HG02970 (cell line): ENCODE results near the gene SAMD10.
"Not testable (repeated sequence)": the region's sequence is repeated elsewhere in the genome, so short reads cannot be mapped to it uniquely, and the experiment has no call there.

ENCODE experiments used
- ATAC-seq: cut with Tn5 transposase; IDR thresholded peaks from one replicate; pipeline ENCODE4 v1.9.1; 2021; ENCODE audit warnings: mild to moderate bottlenecking, moderate library complexity, moderate number of reproducible peaks; ENCODE audit not compliant: unreplicated experiment, low FRiP score

SAMD10 gene

DNA sequence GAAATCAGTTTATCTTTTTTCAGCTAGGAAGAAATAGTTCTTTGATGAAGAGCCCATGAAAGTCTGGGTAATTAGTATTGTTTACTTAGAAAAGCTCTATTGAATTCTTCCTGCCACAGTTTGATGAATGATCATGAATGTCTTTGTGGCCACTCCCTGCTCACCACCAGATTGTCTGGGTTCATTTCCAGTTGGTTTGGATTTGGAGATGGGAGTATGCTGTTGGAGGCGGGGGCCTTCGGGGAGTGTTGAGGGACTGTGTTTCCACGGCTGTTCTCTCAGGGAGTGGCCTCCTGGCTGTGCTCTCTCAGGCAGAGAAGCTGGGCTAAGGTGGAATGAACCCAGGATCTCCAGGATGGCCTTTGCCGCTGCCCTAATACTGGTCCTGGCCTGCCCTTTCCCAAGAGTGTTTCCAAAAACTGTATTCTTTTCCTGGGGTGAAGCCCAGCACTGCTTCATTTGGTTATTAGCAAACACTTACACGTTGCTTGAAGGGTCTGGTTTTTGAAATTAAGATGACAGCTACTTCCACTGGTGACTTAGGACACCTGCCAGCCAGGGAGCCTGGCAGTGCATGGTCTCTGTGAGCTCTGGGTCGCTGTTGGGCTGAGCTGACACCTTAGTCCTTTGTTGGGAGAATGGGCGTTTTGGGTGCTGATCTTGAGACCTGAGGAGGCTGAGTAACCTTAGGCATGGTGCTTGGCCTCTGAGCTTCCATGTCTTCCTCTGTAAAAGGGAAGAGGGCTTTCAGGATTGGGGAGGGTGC lies 24.7 kb upstream of the SAMD10 start:
- no peak for ATAC-seq

DNA sequence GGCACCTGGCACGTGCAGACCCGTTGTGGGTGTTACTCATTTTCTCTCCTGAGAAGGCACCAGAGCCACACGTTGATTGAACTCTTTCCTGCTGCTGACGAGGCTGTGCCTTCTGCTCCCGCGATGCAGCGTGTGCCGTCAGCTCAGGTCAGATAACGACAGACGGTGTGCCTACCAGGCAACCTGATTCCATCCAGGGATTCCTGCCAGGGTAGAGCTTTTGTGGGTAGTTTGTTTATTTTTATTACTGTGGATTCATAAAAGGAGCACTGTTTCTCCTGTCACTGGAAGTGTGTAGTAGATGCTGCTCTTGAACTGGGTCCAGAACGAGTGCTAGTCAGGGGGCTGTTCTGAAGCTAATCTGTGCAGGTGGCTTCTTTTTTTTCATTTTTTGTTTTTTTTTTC lies 22.2 kb upstream of the SAMD10 start:
- ATAC-seq: no peak

DNA sequence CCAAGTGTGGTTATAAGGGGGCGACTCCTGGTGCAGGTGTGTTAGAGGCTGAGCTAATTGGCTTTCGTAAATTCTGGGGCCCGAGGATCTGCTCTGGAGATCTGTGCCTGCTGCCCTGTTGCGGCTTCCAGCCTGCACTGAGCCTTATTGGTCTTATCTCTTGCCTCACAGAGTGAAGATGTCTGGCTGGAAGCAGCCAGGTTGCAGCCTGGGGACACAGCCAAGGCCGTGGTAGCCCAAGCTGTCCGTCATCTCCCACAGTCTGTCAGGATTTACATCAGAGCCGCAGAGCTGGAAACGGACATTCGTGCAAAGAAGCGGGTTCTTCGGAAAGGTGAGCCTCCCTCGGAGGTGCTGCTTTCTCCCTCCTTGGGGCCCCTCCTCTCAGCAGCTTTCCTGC lies 21.5 kb upstream of the SAMD10 start:
- ATAC-seq: no peak

DNA sequence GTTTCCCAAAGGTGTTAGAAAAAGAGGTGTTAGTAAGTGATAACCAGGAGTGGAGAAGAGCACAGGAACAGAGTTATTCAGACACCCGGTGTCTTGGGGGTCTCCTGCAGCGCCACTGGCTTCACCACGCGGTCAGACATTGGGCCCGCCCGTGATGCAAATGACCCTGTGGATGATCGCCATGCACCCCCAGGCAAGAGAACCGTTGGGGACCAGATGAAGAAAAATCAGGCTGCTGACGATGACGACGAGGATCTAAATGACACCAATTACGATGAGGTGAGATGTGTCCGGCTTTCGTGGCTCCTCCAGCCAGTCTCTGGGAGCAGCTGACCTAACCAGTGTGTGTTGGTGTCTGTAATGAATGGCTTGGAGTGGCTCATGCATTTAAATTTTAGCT lies 3.5 kb upstream of the SAMD10 start:
- no peak for ATAC-seq

DNA sequence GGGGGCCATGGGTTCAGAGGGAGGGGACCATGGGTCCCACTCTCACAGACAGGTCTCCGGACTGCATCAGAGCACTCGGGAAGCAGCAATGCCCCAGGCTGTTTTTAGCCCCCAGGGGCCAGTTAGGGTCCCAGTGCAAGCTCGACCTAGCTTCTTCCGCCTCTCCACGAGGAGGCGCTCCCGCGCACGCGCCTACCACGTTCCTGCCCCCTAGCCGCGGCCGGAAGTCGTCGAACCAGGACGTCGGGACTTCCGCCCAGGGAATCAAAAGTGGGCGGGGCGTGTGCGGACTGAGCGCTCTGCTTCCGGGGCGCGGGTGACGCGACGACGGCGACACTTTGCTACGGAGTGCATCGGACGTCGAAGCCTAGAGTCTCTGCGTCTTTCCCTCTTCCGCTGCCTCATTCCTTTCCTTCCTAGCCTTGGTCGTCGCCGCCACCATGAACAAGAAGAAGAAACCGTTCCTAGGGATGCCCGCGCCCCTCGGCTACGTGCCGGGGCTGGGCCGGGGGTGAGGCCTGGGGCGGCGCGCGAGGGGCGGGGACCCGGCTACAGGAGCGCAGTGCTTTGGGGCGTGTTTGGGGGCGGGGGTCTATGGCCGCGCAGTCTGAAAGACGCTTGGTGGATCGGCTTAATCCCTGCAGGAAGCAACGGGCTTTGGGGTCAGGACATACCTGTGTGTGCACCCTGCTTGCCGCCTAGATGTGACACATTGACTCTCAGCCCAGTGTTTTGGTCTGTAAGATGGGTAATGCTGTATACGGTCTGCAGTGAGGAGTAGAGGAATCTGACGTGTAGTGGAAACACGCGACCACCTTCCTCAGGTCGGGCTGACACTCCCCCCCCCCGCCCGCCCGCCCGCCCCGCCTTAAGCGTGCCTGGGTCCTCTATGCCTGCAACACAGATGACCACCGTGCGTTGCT lies 1.6 kb upstream of the SAMD10 start, which contains the start of gene PRPF6:
Gene PRPF6 (plus strand): TSS at position 327 of the 923 bp plus-strand sequence. CDS start 114 bp downstream, at position 441.
- ATAC-seq: peak; percentile 62

DNA sequence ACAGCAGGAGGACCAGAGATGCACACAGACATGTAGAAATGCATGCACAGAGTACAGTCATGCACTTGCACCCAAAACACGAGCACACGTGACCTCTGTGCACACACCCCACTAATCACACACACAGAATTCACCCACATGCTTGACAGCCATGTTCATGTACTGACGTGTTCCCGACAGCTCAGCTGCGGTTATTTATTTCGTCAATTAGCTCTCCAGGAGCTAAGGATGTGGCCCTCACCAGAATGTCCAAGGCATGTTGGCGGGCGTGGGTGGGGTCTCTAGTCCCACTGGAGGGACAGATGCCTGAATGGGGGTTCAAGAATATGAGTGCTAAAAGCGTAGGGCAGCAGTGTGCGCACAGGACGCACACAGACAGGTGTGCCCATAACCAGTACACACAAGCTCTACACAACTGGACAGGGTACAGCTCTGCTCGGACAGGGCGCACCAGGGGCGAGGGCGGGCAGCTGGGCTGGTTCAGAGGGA lies 919 bp upstream of the SAMD10 start:
- peak; percentile 18 for ATAC-seq

DNA sequence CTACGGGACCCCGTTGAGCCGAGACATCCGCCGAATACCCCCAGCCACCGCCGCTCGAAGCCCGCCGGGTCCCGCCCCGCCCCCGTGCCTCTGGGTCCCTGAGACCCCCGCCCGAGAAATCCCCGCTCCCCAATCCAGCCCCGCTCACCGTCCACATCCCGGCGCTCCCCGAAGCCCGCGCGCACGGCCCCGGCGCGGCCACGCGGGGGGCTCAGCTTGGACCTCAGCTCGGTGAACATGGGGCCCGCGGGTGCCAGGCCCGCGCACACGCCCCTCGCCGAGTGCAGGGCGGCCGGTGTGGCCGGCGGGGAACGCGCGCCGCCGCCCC lies 249 bp downstream of the SAMD10 start:
- no peak for ATAC-seq

DNA sequence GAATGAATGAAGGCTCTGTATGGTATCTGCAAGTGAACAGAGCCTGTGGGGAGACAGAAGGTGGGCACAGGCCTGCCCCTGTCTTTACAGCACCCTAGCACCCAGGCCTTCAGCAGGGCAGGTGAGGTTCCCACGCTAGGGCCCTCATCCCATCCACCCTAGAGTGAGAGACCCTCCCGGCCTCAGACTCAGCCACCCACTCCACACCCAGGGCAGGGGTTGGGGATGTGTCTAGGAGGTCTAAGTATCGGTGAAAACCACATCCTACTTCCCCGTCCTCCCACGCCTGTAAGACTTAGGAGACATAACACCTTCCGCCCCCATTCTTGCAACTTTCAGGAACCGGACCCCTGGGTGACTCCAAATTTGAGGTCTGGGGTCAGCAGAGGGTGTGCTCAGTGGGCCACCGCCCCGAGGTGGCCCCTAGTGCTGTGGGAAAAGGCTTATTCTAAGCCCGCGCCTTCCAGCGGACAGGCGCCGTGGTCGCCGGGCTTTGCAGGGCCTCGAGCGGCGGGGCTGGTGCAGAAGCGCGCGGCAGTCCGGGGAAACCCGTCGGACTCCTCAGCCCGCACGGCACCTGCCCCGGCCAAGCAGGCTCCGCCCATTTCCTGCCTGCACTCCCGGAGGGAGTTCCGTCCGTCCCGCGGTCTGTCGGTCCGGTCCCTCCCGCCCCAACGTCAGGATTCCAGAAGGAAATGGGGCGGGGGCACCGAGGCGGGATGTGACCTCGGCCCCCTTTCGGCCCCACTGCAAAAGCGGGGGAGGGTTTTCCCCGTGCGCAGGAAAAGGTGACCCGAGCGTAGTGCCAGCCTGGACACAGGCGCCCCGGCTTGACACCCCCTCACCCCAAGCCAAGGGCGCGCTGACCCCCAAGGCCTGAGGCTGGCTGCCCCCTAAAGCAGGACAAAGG lies 868 bp downstream of the SAMD10 start:
- no peak for ATAC-seq

DNA sequence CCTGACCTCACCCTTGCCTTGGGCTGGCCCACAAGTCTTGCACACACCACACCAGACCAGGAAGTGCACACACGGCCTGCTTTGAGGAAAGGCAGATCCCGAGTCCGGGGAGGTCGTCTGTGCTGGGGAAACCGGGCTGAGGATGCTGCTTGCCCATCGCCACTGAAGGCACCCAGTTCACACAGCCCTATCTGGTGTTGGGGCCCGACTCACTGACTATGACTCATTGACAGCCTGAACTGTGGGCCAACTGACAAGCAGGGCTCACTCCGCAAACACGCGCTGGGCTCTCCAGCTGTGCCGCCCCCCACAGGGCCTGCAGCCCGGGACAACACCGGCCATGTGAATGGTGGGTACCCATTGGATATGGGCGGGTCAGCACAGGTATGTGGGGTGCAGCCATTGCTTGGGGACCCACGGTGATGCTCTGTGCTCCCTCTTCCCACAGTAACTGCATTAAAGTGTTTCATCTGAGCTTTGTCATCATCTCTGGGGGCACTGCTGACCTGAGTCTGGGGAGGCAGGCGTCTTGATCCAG lies 1.6 kb downstream of the SAMD10 start:
- no peak for ATAC-seq

DNA sequence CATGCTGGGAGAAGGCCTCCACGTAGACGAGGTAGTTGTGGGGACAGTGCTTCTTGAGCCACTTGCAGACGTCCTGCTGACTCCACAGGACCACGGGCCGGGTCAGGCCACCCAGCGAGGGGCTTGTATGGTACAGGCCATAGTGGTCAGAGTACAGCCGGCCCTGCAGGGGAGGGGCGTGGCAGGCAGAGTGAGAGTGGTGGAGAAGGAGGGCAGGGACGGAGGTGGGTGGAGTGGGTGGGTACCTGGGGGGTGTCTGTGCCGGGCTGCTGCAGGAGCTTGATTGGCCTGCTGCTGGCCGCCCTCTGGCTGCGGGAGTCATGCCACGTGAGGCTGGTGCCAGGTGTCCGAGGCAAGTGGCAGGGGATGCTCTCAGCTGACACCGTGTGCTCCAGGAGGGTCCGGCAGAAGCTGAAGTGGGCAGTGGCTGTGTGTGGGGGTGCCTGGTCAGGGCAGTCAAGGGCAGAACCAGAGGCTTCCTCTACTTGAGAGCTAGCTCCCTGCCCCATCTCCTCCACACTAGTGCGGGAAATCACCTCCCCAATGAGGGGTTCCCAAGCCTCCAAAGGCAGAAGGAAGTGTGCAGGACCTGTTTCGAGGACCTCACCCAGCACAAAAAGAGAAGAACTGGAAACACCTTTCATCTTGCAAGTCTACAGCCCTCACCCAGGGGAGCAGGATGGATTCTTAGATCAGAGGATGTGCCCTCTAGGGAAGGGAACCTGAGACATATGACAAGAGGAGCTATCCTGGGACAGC lies 2.3 kb downstream of the SAMD10 start:
- ATAC-seq: no peak

DNA sequence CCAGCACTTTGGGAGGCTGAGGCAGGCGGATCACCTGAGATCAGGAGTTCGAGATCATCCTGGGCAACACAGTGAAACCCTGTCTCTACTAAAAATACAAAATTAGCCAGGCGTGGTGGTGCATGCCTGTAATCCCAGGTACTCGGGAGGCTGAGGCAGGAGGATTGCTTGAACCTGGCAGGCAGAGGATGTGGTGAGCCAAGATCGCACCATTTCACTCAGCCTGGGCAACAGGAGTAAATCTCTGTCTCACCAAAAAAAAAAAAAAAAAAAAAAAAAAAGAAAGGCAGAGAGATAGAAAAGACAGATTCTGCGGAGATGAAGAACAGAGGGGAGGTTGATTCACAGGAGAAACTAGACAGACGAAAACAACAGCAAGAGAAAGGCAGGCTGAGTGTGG lies 2.9 kb downstream of the SAMD10 start:
- not testable (repeated sequence) for ATAC-seq

DNA sequence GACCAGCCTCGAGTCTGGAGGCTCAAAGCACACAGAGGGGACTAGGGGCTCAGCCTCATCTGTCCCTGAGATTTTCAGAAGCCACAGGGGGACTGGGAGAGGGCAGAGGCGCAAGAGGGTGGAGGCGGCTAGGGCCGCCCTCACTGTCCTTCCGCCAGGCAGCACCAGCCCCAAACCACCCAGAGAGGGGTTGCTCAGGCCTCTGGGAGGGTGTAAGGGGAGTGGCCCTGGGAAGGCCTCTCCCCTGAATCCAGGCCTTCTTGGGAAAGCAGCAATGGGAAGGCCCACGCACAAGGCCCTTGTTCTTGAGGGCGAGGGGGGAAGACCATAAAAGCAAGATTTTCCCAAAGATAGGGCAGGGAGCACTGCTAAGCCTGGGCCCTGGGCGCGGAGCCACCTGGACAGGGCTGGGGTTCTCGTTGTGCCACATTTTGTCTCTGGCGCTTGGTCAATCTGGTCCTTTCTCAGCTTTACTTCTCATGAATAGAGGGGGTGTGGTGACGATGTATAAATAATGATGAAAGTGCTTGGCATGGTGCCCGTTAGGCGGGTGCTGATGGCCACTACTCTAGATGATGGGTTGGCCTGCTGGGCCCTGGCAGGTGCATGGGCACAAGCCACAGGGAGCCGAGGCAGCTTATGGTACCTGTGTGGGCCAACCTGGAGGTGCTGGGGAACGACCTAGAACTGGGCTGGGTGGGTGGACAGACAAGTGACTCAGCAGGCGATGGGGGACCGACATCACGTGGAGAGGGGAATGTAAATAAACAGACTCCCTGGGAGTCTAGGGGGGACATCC lies 4.8 kb downstream of the SAMD10 start:
- ATAC-seq: no peak

DNA sequence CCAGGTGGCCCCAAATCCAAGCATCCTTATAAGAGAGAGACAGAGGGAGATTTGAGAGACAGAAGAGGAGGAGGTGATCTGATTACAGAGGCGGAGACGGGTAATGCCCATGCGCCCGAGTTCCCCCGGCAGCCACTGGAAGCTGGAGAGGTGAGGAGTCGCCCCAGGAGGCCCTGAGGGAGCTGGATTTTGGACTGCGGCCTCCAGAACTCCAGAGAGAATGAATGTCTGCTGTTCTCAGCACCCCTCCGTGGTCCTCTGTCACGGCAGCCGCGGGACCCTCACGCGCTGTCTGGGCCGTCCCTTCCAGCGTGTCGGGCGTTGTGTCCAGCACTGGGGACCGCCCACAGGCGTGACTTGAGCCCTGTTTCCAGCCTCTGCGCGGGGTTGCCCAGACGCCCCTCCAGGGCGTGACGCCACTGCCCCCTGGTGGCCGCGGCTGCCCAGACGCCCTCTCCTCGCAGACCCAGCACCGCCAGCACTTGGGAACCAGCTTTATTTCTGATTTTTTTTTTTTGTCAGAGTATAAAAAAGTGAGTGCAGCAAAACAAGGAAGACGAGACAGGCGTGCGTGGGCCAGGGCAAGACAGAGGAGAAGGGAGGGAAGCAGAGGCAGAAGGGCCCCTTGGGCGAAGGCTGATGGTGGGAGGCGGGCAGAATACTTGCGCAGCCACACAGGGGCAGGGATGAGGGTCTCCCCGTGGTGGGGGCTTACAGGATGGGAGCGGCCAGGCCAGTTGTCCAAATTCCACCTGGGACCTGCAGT lies 5.6 kb downstream of the SAMD10 start:
- peak; percentile 37 for ATAC-seq

DNA sequence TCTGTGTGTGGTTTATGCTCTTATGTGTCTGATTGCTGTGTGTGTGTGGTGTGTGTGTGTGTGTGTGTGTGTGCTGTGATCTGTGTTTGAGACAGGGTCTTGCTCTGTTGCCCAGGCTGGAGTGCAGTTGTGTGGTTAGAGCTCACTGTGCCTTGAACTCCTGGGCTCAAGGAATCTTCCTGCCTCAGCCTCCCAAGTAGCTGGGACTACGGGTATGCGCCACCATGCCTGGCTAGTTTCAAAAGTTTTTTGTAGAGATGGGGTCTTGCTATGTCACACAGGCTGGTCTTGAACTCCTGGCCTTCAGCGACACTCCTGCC lies 6.3 kb downstream of the SAMD10 start:
- ATAC-seq: no peak

DNA sequence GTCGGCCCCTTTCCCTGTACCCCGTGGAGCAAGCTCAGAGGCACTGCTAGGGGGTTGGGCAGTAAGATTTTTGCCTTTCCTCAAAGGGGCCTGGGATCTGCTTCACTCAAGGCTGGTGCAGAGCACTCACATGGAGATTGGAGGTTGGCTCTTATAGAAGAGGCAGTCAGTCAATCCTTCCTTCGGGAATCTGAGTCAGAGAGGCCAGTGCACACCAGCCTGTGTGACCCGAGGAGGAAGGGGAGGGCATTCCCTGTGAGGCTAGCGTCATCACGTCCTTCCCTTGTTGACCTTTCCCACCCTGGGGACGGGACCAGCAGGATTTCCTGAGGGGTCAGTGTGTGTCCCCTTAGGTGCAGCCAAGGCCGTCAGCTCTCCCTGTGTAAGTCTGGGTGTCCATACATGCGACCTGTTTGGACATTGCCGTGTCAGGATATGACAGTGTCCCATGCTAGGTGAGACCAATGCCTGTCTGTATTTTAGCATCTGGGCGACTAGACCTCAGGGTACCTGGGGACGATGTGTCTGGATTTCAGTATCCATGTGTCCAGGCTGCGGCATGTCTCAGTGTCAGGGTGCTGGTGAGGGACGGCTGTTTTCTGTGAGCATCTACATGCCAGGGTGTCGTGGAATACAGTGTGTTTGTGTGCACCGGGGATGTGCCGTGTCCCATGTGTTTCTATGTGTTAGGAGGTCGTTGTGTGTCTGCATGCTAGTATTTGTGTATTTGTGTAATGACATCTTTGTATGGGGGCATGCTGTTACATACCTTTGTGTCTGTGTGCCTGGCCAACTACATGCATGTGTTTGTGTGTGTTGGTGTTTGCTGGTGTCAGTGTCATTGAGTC lies 6.9 kb downstream of the SAMD10 start:
- ATAC-seq: no peak

DNA sequence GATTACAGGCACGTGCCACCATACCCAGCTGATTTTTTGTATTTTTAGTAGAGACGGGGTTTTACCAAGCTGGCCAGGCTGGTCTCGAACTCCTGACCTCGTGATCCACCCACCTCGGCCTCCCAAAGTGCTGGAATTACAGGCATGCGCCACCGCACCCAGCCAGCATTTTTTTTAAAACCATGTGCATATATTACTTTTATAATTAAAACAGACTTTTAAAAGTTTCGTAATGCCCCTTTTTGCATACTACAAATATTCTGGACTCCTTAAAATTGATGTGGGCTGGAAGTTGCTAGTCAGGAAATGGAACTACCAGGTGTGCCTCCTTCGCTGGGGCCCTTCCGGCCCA lies 7.5 kb downstream of the SAMD10 start:
- ATAC-seq: not testable (repeated sequence)

DNA sequence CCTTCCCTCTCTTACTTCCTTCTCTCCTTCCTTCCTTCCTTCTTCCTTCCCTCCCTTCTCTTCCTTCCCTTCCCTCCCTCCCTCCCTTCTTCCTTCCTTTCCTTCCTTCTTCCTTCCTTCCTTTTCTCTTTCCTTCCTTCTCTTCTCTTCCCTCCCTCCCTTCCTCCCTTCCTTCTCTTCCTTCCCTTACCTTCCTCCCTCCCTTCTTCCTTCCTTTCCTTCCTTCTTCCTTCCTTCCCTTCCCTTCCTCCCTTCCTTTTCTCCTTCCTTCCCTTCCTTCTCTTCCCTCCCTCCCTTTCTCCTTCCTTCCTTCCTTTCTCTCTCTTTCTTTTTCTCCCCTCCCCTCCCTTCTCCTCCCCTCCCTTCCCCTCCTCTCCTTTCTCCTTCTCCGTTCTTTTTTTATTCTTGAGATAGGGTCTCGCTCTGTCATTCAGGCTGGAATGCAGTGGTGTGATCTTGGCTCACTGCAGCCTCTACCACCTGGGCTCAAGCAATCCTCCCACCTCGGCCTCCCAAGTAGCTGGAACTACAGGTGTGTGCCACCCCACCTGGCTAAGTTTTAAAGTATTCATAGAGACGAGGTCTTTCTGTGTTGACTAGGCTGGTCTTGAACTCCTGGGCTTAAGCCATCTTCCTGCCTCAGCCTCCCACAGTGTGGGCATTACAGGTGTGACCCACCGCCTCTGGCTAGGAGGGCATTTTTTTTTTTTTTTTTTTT lies 8.6 kb downstream of the SAMD10 start:
- ATAC-seq: no peak
